ENCODE measurements around the gene SLC25A48. TPM values are rescaled to one million over a fixed set of nuclear protein-coding genes. Genes with fewer than 3 reads are reported as not detected.

The SLC25A48 gene
- total RNA-seq, 1 donor from 2014 or later, result 0.52 TPM

DNA sequence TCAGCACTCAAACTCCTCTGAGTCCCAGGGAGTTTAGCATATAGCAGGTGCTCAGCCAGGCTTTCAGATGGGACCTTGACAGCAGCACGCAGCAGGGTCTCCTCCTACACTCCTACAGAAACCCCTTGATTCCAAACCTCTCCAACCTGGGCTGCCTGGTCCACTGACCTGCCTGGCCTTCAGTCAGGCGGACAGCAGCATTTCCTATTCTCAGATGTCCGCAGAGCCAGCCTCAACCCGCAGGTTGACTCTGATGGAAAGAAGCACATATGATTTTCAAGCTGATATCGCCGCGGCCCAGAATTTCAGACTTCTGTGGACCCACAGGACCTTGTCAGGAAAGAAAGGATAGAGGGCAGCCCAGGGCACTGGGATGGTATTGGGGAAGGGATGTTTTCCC is 5.3 kb upstream of the SLC25A48 start:
- Histone ChIP-seq H3K4me3 (ENCODE audit: low read length in 3 of 3) (no peak overlapping the region), H3K27me3 (ENCODE audit: control insufficient read depth in 3 of 3, insufficient read depth in 3 of 3, low read length in 3 of 3) (peaks cover 15 to 26% (median 24%) of the 10 kb centered on the region in 3 donors), H3K36me3 (ENCODE audit: control insufficient read depth in 3 of 3, insufficient read depth in 3 of 3, low read length in 3 of 3) (no peaks in the 10 kb centered on the region), H3K27ac (ENCODE audit: low read depth, low read length) (no peak overlapping the region), H3K4me1 (ENCODE audit: control insufficient read depth in 3 of 3, insufficient read depth in 3 of 3, low read length in 3 of 3) (peaks cover 0 to 7% (median 3%) of the 10 kb centered on the region in 3 donors), H3K9me3 (ENCODE audit: control insufficient read depth in 3 of 3, low read length in 3 of 3) (no peaks in the 10 kb centered on the region), H3K9ac (ENCODE audit: low read depth in 1 of 3, low read length in 3 of 3) (no peak overlapping the region)

GRCh38 chr5:135829681-135830383 is 4.6 kb upstream of the SLC25A48 start:
- Histone ChIP-seq H3K9me3 (ENCODE audit: control insufficient read depth in 3 of 3, low read length in 3 of 3) (no peaks in the 10 kb centered on the region), H3K4me1 (ENCODE audit: control insufficient read depth in 3 of 3, insufficient read depth in 3 of 3, low read length in 3 of 3) (peaks cover 3 to 14% (median 10%) of the 10 kb centered on the region in 3 donors), H3K27me3 (ENCODE audit: control insufficient read depth in 3 of 3, insufficient read depth in 3 of 3, low read length in 3 of 3) (peaks cover 20 to 28% (median 26%) of the 10 kb centered on the region in 3 donors), H3K9ac (ENCODE audit: low read depth in 1 of 3, low read length in 3 of 3) (no peak overlapping the region), H3K27ac (ENCODE audit: low read depth, low read length) (no peak overlapping the region), H3K36me3 (ENCODE audit: control insufficient read depth in 3 of 3, insufficient read depth in 3 of 3, low read length in 3 of 3) (no peaks in the 10 kb centered on the region), H3K4me3 (ENCODE audit: low read length in 3 of 3) (no peak overlapping the region)

DNA sequence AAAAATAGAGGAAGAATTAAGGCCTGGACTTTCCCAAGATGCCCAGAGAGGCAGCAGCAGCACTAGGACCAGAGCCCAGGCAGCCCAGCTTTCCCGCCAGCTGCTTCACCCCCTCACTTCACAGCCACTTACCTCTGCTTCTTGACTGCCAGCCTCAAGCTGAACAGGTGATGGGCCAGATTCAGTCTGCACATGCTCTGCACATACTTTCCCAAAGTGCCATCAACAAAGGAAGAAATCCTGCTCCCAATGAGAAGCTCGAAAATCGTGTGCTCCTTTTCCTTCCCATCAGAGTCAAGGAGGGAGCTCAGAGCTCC is 4.1 kb upstream of the SLC25A48 start:
- no peak overlapping the region for H3K9ac ChIP-seq (ENCODE audit: low read depth in 1 of 3, low read length in 3 of 3)
- H3K27ac ChIP-seq (ENCODE audit: low read depth, low read length), result no peak overlapping the region
- H3K36me3 ChIP-seq (ENCODE audit: control insufficient read depth in 3 of 3, insufficient read depth in 3 of 3, low read length in 3 of 3), result no peaks in the 10 kb centered on the region
- H3K4me1 ChIP-seq (ENCODE audit: control insufficient read depth in 3 of 3, insufficient read depth in 3 of 3, low read length in 3 of 3), result peaks cover 6 to 19% (median 15%) of the 10 kb centered on the region in 3 donors
- no peak overlapping the region for H3K4me3 ChIP-seq (ENCODE audit: low read length in 3 of 3)
- H3K9me3 ChIP-seq (ENCODE audit: control insufficient read depth in 3 of 3, low read length in 3 of 3), result no peaks in the 10 kb centered on the region
- H3K27me3 ChIP-seq (ENCODE audit: control insufficient read depth in 3 of 3, insufficient read depth in 3 of 3, low read length in 3 of 3), result peaks cover 25 to 31% (median 30%) of the 10 kb centered on the region in 3 donors

GRCh38 chr5:135830876-135831275 is 3.6 kb upstream of the SLC25A48 start:
- Histone ChIP-seq H3K27ac (ENCODE audit: low read depth, low read length) (no peak overlapping the region), H3K4me3 (ENCODE audit: low read length in 3 of 3) (no peak overlapping the region), H3K27me3 (ENCODE audit: control insufficient read depth in 3 of 3, insufficient read depth in 3 of 3, low read length in 3 of 3) (peaks cover 25 to 33% (median 29%) of the 10 kb centered on the region in 3 donors), H3K4me1 (ENCODE audit: control insufficient read depth in 3 of 3, insufficient read depth in 3 of 3, low read length in 3 of 3) (peaks cover 6 to 19% (median 15%) of the 10 kb centered on the region in 3 donors), H3K9ac (ENCODE audit: low read depth in 1 of 3, low read length in 3 of 3) (no peak overlapping the region), H3K36me3 (ENCODE audit: control insufficient read depth in 3 of 3, insufficient read depth in 3 of 3, low read length in 3 of 3) (no peaks in the 10 kb centered on the region), H3K9me3 (ENCODE audit: control insufficient read depth in 3 of 3, low read length in 3 of 3) (no peaks in the 10 kb centered on the region)

DNA sequence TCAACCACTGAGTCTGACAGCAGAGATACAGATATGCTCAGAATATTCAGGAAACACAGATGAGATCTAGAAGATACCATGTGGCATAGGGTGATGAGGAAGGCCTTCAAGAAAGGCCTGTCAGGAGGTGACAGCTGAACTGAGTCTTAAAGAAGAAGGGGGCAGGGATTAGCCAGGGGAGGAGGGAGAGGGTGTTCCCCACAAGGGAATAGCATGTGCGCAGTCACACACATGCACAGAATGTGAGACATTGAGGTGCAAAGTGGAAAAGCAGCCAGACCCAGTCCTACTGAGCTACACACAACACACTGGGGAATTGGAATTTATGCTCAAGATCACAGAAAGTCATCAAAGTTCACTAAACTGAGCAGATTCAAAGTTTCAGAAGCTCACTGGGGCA is 3.0 kb upstream of the SLC25A48 start:
- peaks cover 28 to 36% (median 29%) of the 10 kb centered on the region in 3 donors for H3K27me3 ChIP-seq (ENCODE audit: control insufficient read depth in 3 of 3, insufficient read depth in 3 of 3, low read length in 3 of 3)
- H3K4me1 ChIP-seq (ENCODE audit: control insufficient read depth in 3 of 3, insufficient read depth in 3 of 3, low read length in 3 of 3), result peaks cover 6 to 19% (median 15%) of the 10 kb centered on the region in 3 donors
- H3K9ac ChIP-seq (ENCODE audit: low read depth in 1 of 3, low read length in 3 of 3), result no peak overlapping the region
- no peak overlapping the region for H3K4me3 ChIP-seq (ENCODE audit: low read length in 3 of 3)
- no peaks in the 10 kb centered on the region for H3K36me3 ChIP-seq (ENCODE audit: control insufficient read depth in 3 of 3, insufficient read depth in 3 of 3, low read length in 3 of 3)
- no peak overlapping the region for H3K27ac ChIP-seq (ENCODE audit: low read depth, low read length)
- H3K9me3 ChIP-seq (ENCODE audit: control insufficient read depth in 3 of 3, low read length in 3 of 3), result no peaks in the 10 kb centered on the region

- Histone ChIP-seq H3K27me3 (ENCODE audit: control insufficient read depth in 3 of 3, insufficient read depth in 3 of 3, low read length in 3 of 3) (peaks cover 28 to 36% (median 29%) of the 10 kb centered on the region in 3 donors), H3K9ac (ENCODE audit: low read depth in 1 of 3, low read length in 3 of 3) (no peak overlapping the region), H3K27ac (ENCODE audit: low read depth, low read length) (no peak overlapping the region), H3K4me3 (ENCODE audit: low read length in 3 of 3) (no peak overlapping the region), H3K36me3 (ENCODE audit: control insufficient read depth in 3 of 3, insufficient read depth in 3 of 3, low read length in 3 of 3) (no peaks in the 10 kb centered on the region), H3K4me1 (ENCODE audit: control insufficient read depth in 3 of 3, insufficient read depth in 3 of 3, low read length in 3 of 3) (peaks cover 6 to 19% (median 15%) of the 10 kb centered on the region in 3 donors), H3K9me3 (ENCODE audit: control insufficient read depth in 3 of 3, low read length in 3 of 3) (no peaks in the 10 kb centered on the region)
These were observed 2.5 kb upstream of the SLC25A48 start for GRCh38 chr5:135831851-135832555.

DNA sequence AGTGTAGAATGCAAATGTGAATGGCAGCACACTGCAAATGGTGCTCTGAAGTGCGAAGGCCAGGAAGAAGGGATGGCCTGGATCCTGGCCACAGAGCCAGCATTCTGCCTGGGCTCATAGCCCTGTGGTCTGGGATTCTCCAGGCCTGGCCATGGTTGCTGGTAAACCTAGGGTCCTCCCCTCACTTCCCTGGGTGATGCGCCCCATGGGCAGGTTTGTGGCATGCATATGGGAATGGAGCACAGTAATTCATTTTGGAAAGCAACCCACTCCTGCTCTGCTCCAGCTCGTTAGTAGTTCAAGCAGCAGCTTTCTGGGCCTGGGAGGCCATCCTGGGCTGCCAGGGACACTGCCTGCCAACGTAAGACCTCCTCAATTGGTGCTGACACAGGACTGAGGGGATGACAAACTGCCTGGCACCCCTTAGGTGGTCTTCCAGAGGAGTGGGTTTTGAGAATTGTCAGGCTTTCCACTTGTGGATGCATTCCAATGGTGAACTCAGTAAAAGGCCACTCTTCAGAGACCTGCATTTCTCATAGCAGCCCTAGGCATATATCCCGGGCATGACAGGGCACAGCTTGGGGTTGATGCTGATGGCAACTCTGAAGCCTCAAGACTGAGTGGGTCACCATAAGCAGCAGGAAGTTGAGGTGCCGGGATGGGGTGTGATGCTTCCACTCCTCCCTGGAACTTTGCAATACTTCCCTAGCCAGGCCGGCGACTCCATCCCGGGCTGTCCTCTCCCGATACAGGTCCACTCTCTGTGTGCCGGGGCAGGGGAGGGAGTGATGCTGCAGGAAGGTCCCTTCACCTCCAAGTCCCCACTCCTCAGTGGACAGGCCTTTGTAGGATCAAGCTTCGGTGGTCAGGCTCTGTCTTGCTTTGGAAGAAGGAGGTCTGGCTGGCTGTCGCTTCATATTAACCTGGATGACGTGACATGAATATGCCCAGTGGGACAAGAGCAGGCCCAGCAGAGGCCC is 1.2 kb upstream of the SLC25A48 start:
- peaks cover 6 to 19% (median 15%) of the 10 kb centered on the region in 3 donors for H3K4me1 ChIP-seq (ENCODE audit: control insufficient read depth in 3 of 3, insufficient read depth in 3 of 3, low read length in 3 of 3)
- no peak overlapping the region for H3K27ac ChIP-seq (ENCODE audit: low read depth, low read length)
- no peak overlapping the region for H3K4me3 ChIP-seq (ENCODE audit: low read length in 3 of 3)
- H3K9me3 ChIP-seq (ENCODE audit: control insufficient read depth in 3 of 3, low read length in 3 of 3), result no peaks in the 10 kb centered on the region
- peaks cover 28 to 33% (median 29%) of the 10 kb centered on the region in 3 donors for H3K27me3 ChIP-seq (ENCODE audit: control insufficient read depth in 3 of 3, insufficient read depth in 3 of 3, low read length in 3 of 3)
- H3K9ac ChIP-seq (ENCODE audit: low read depth in 1 of 3, low read length in 3 of 3), result no peak overlapping the region
- no peaks in the 10 kb centered on the region for H3K36me3 ChIP-seq (ENCODE audit: control insufficient read depth in 3 of 3, insufficient read depth in 3 of 3, low read length in 3 of 3)

DNA sequence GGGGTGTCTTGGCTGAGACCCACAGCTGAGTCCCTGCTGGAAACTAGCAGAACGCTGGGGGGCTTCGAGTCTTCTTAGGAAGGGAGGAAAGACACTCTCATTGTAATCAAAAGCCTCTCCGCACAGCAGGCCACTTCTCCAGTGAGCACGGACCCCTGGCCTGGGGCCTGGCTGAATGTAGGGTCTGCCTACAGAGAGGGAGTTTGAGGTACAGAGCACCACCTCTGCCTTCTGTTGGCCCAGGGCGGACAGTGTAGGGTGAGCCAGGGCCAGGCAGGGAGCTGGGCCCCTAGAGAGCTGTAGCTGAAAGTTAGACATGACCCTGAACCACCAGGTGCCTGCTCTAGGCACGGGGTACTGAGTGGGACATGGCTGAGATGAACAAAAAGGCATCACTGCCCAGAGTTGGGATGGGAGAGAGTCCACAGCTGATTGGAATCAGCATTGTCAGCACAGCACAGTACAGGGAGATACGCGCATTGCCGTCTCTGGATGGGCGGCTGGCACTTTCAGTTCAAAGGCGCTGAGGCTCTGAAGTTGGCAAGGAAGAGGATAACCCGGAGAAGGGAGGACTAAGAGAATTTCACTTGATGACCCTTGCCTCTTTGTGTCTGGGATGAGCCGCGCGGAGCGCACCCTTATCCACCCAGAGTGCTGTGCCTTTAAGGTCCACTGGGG is 363 bp upstream of the SLC25A48 start:
- peak overlapping the region; percentile 60 to 75 (median 61) for H3K4me3 ChIP-seq (ENCODE audit: low read length in 3 of 3)
- no peaks in the 10 kb centered on the region for H3K36me3 ChIP-seq (ENCODE audit: control insufficient read depth in 3 of 3, insufficient read depth in 3 of 3, low read length in 3 of 3)
- H3K9me3 ChIP-seq (ENCODE audit: control insufficient read depth in 3 of 3, low read length in 3 of 3), result no peaks in the 10 kb centered on the region
- peaks cover 6 to 19% (median 15%) of the 10 kb centered on the region in 3 donors for H3K4me1 ChIP-seq (ENCODE audit: control insufficient read depth in 3 of 3, insufficient read depth in 3 of 3, low read length in 3 of 3)
- peak overlapping the region in 1 of 3 donors; percentile 77 for H3K9ac ChIP-seq (ENCODE audit: low read depth in 1 of 3, low read length in 3 of 3)
- no peak overlapping the region for H3K27ac ChIP-seq (ENCODE audit: low read depth, low read length)
- H3K27me3 ChIP-seq (ENCODE audit: control insufficient read depth in 3 of 3, insufficient read depth in 3 of 3, low read length in 3 of 3), result peaks cover 28 to 32% (median 29%) of the 10 kb centered on the region in 3 donors

GRCh38 chr5:135835766-135836165 is 1.3 kb downstream of the SLC25A48 start:
- Histone ChIP-seq H3K9ac (ENCODE audit: low read depth in 1 of 3, low read length in 3 of 3) (no peak overlapping the region), H3K27ac (ENCODE audit: low read depth, low read length) (no peak overlapping the region), H3K4me1 (ENCODE audit: control insufficient read depth in 3 of 3, insufficient read depth in 3 of 3, low read length in 3 of 3) (peaks cover 6 to 16% (median 15%) of the 10 kb centered on the region in 3 donors), H3K4me3 (ENCODE audit: low read length in 3 of 3) (no peak overlapping the region), H3K9me3 (ENCODE audit: control insufficient read depth in 3 of 3, low read length in 3 of 3) (no peaks in the 10 kb centered on the region), H3K27me3 (ENCODE audit: control insufficient read depth in 3 of 3, insufficient read depth in 3 of 3, low read length in 3 of 3) (peaks cover 24 to 31% (median 28%) of the 10 kb centered on the region in 3 donors), H3K36me3 (ENCODE audit: control insufficient read depth in 3 of 3, insufficient read depth in 3 of 3, low read length in 3 of 3) (no peaks in the 10 kb centered on the region)

All from skeletal muscle tissue (tissue), 4 donors.